Panc1 (cell line): Measurements from ENCODE around the gene SYNM. TPM values are rescaled to one million over a fixed set of nuclear protein-coding genes. Genes with fewer than 3 reads are reported as not detected.

Source experiments
- ATAC-seq: fragments of 200-7000 bp; cut with Tn5 transposase; 2 replicates; pipeline ENCODE4 v1.9.1; 2020; ENCODE audit warnings: mild to moderate bottlenecking, moderate library complexity
- BruUV-seq: library from RNA; stranded (reverse); fragments of 400-500 nt; replicated peaks from 2 replicates; lab custom pipeline; 2021; lab: Mats Ljungman, UMichigan
- CTCF ChIA-PET: fragments of 300-600 bp; sonication (Branson Sonifier 250); formaldehyde crosslinking; loops from one replicate; lab custom pipeline; 2022; ENCODE audit warnings: antibody characterized with exemption; lab: Charles Lee
- POLR2A ChIA-PET: fragments of 300-600 bp; sonication (Branson Sonifier 250); formaldehyde crosslinking; loops from one replicate; lab custom pipeline; 2022; ENCODE audit warnings: antibody characterized with exemption; lab: Charles Lee
- DNase-seq: peaks from one replicate; pipeline ENCODE4 v3.0.0-alpha.2; 2010; ENCODE audit warnings: low read depth, low spot score
- H3K27ac ChIP-seq: 2 replicates; pipeline ENCODE4 v1.5.1; 2011; ENCODE audit warnings: mild to moderate bottlenecking, low read length, inconsistent platforms
- H3K27me3 ChIP-seq: fragments of 200-500 bp; sonication (Bioruptor generic); 2 replicates; pipeline ENCODE4 v1.6.0; 2014; ENCODE audit warnings: low read length, inconsistent platforms; ENCODE audit not compliant: control insufficient read depth, insufficient read depth
- H3K36me3 ChIP-seq: fragments of 200-500 bp; sonication (Bioruptor generic); 2 replicates; pipeline ENCODE4 v1.5.1; 2014; ENCODE audit warnings: inconsistent platforms, mild to moderate bottlenecking, low read length, moderate library complexity; ENCODE audit not compliant: control insufficient read depth, insufficient read depth
- H3K4me1 ChIP-seq: 2 replicates; pipeline ENCODE4 v1.5.1; 2011; ENCODE audit warnings: inconsistent platforms, mild to moderate bottlenecking, low read length, moderate library complexity; ENCODE audit not compliant: control insufficient read depth, insufficient read depth
- H3K4me3 ChIP-seq, 2 experiments: 2 replicates each; pipeline ENCODE4 v1.5.1; 2011 to 2012; ENCODE audit warnings: low read depth in 2 of 2, low read length in 2 of 2, mild to moderate bottlenecking in 2 of 2, inconsistent platforms in 1 of 2, moderate library complexity in 1 of 2
- H3K9me3 ChIP-seq: fragments of 200-500 bp; sonication (Bioruptor generic); 2 replicates; pipeline ENCODE4 v1.5.1; 2014; ENCODE audit warnings: low read depth, mild to moderate bottlenecking, inconsistent platforms, low read length, moderate library complexity; ENCODE audit not compliant: control insufficient read depth, insufficient read depth
- CTCF ChIP-seq: fragments of 450-650 bp; IDR thresholded peaks from 2 replicates; pipeline ENCODE4 v1.5.1; 2017; ENCODE audit warnings: mild to moderate bottlenecking
- POLR2AphosphoS5 ChIP-seq: IDR thresholded peaks from 2 replicates; pipeline ENCODE4 v1.6.1; 2012; ENCODE audit warnings: mild to moderate bottlenecking, low read depth, low read length, moderate library complexity
- REST ChIP-seq, 2 experiments: IDR thresholded peaks; 2 replicates each; pipeline ENCODE4 v1.6.1; 2011 to 2012; ENCODE audit warnings: low read depth in 2 of 2, control low read depth in 1 of 2, low read length in 1 of 2, mild to moderate bottlenecking in 1 of 2, moderate library complexity in 1 of 2; ENCODE audit not compliant: insufficient read depth in 1 of 2
- SIN3A ChIP-seq: IDR thresholded peaks from 2 replicates; pipeline ENCODE4 v1.6.1; 2012; ENCODE audit warnings: low read depth, mild to moderate bottlenecking, low read length, moderate library complexity, borderline replicate concordance; ENCODE audit not compliant: insufficient read depth
- TCF7L2 ChIP-seq: IDR thresholded peaks from 2 replicates; pipeline ENCODE4 v1.6.1; 2011; ENCODE audit warnings: mild to moderate bottlenecking, low read depth, low read length, inconsistent platforms
- in situ Hi-C: cut with HindIII; loops from 2 replicates; pipeline ENCODE4 v1.10.0; 2016; ENCODE audit warnings: low sequenced_read_pairs, low pct_unique_long_range_greater_than_20kb
- intact Hi-C: fragments of 100-400 bp; cut with micrococcal nuclease; formaldehyde crosslinking; loops from one replicate; pipeline ENCODE4 v1.10.0; 2022; ENCODE audit not compliant: unreplicated experiment
- total RNA-seq: library from RNA; stranded (reverse); gene quantifications from one replicate; pipeline ENCODE4 v1.2.1, GENCODE V29; 2021; ENCODE audit not compliant: unreplicated experiment

SYNM gene
- total RNA-seq, 1 experiment from 2014 or later = 38.9 TPM

GRCh38 chr15:99169769-99170311 is 65.0 kb downstream of the SYNM start:
- DNase-seq (no peak), ATAC-seq (no peak)
- Histone ChIP-seq H3K36me3 (no peaks in the 10 kb centered on the region), H3K9me3 (no peaks in the 10 kb centered on the region), H3K27ac (no peak overlapping the region), H3K4me3 (no peak overlapping the region), H3K4me1 (no peaks in the 10 kb centered on the region), H3K27me3 (no peaks in the 10 kb centered on the region)
- no peak for TF ChIP-seq SIN3A
- no peak for TF ChIP-seq POLR2AphosphoS5
- no peak for TF ChIP-seq REST (IDR thresholded peaks at IDR 0.05; ENCODE audit: insufficient read depth in 1 of 2, low read depth in 2 of 2, low read length in 1 of 2)
- TF ChIP-seq TCF7L2 = no peak
- no peak for TF ChIP-seq CTCF
- intact Hi-C loops (no loop called here), in situ Hi-C loops (no loop called here)
- POLR2A ChIA-PET = no interaction called here
- CTCF ChIA-PET = no interaction called here
- no TSS peak for BruUV-seq

GRCh38 chr15:99170476-99171065 is 65.7 kb downstream of the SYNM start:
- Histone ChIP-seq H3K9me3 (no peaks in the 10 kb centered on the region), H3K27me3 (no peaks in the 10 kb centered on the region), H3K4me3 (no peak overlapping the region), H3K4me1 (no peaks in the 10 kb centered on the region), H3K36me3 (no peaks in the 10 kb centered on the region), H3K27ac (no peak overlapping the region)
- POLR2A ChIA-PET = no interaction called here
- DNase-seq (no peak), ATAC-seq (no peak)
- intact Hi-C loops (no loop called here), in situ Hi-C loops (no loop called here)
- BruUV-seq = no TSS peak
- CTCF ChIA-PET = interaction anchor here (0.6 kb wide), 1 partner anchor 324 kb away, joined by 3 read pairs; no protein-coding TSS in a partner anchor
- no peak for TF ChIP-seq POLR2AphosphoS5
- TF ChIP-seq TCF7L2 = no peak
- TF ChIP-seq REST (IDR thresholded peaks at IDR 0.05; ENCODE audit: insufficient read depth in 1 of 2, low read depth in 2 of 2, low read length in 1 of 2) = no peak
- TF ChIP-seq CTCF = no peak
- no peak for TF ChIP-seq SIN3A
